NB4 (cell line): Measurements from ENCODE around the gene CWC22.

Experiments
- CTCF ChIP-seq: IDR thresholded peaks from one replicate; pipeline ENCODE4 v1.5.1; 2012; ENCODE audit warnings: low read depth, low read length
- POLR2A ChIP-seq: IDR thresholded peaks from 2 replicates; pipeline ENCODE4 v1.6.1; 2011; ENCODE audit warnings: mild to moderate bottlenecking; ENCODE audit not compliant: insufficient read length; ENCODE audit errors: extremely low read depth

- TF ChIP-seq CTCF = no peak
- TF ChIP-seq POLR2A = no peak
These were observed 32.3 kb downstream of the CWC22 start for GRCh38 chr2:179974761-179975160.
